ENCODE results near the gene PDGFB.

DNA sequence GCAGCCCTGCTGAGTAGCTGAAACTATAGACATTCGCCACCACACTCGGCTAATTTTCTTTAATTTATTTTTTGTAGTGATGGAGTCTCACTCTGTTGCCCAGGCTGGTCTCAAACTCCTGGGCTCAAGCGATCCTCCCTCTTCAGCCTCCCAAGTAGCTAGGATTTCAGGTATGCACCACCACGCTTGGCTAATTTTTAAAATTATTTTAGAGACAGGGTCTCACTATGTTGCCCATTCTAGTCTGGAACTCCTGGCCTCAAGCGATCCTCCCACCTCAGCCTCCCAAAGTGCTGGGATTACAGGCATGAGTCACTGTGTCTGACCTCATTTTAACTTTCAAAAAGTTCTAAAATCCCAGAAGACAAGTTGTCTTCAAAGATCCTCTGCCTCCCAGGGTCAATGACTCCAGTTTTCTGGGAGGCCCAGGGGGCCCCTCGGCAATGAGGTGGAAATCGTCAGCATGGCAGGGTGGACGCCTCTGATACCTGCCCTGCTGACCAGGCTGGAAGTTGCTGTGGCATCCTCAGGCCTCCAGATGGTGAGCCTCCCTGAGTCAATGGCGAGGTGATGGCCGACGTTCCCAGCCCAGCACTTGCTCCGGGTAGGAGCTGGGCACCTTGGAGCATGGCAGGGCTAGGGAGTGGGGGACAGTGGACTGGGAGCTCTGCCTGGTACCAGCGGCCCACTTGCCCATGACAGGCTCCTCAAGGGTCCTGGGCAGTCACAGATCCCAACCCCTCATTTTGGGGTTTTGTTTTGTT lies 43.5 kb upstream of the PDGFB start:
- TF ChIP-seq, protein P1, sequence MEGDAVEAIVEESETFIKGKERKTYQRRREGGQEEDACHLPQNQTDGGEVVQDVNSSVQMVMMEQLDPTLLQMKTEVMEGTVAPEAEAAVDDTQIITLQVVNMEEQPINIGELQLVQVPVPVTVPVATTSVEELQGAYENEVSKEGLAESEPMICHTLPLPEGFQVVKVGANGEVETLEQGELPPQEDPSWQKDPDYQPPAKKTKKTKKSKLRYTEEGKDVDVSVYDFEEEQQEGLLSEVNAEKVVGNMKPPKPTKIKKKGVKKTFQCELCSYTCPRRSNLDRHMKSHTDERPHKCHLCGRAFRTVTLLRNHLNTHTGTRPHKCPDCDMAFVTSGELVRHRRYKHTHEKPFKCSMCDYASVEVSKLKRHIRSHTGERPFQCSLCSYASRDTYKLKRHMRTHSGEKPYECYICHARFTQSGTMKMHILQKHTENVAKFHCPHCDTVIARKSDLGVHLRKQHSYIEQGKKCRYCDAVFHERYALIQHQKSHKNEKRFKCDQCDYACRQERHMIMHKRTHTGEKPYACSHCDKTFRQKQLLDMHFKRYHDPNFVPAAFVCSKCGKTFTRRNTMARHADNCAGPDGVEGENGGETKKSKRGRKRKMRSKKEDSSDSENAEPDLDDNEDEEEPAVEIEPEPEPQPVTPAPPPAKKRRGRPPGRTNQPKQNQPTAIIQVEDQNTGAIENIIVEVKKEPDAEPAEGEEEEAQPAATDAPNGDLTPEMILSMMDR (IDR thresholded peaks at IDR 0.05; ENCODE audit: low read depth, low read length) = no peak
- no peak for TF ChIP-seq EZH2phosphoT487 (IDR thresholded peaks at IDR 0.05; ENCODE audit: low read depth)
